GM21723 (cell line): ENCODE data around the gene SBSN.

Experiments
- ATAC-seq: cut with Tn5 transposase; IDR thresholded peaks from one replicate; pipeline ENCODE4 v1.9.1; 2021; ENCODE audit warnings: mild to moderate bottlenecking, moderate library complexity; ENCODE audit not compliant: unreplicated experiment

The SBSN gene

DNA sequence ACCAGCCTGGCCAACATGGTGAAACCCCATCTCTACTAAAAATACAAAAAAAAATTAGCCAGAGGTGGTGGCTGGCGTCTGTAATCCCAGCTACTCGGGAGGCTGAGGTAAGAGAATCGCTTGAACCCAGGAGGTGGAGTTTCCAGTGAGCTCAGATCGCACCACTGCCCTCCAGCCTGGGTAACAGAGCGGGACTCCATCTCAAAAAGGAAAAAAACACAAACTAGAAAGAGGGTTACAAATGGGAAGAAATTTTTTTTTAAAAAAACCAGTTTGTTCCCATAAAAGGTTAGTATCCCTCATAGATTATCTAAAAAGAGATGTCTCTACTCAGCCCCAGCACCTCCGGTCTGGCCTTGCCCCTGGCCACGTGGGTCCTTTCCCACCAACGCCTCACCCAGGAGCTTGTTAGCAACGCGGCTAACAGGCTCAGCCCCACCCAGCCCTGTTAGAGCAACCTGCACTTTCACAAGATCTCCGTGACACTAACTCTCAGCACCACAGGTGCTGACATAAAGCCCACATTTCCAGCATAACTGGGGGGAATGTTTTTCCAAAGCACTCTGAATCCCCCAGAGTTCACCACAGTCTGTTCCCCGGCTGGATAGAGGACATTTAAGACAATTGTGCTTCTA lies 19.0 kb downstream of the SBSN start:
- ATAC-seq = no peak

DNA sequence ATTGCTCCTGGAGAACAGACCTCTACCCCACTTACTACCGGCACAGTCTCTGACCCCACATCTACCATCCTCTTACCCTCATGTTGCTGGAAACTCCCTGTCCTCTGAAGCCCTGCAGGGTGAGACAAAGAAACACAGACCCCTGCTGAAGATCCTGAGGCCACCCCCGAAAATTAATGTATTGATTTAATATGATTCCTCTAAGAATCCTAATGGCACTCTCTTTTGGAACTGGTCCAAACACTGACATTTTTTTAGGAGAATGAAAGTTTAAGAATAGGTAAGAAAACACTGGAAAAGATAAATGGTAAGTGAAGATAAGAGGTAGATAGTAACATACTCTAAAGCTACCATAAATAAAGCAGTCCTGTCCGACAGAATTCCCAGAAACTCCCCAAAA lies 20.0 kb downstream of the SBSN start:
- ATAC-seq = no peak

DNA sequence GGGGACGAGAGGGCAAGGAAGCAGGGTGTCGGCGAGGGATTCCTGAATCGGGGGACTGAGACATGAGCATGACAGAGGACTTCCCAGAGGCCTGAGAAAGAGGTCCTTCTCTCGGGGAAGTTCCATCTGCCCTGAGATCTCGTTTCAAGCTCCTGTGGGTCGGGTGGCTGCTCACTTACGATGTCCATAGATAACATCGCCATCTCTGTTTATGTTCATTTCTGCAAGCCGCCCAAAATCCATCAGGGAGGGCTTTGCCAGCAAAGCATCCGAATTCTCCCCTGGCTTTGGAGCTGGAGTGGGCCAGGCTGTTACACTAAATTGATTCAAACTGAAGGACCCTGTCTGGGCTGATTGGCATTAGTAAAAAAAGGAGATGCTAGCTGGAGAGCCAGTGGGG lies 20.6 kb downstream of the SBSN start:
- no peak for ATAC-seq

DNA sequence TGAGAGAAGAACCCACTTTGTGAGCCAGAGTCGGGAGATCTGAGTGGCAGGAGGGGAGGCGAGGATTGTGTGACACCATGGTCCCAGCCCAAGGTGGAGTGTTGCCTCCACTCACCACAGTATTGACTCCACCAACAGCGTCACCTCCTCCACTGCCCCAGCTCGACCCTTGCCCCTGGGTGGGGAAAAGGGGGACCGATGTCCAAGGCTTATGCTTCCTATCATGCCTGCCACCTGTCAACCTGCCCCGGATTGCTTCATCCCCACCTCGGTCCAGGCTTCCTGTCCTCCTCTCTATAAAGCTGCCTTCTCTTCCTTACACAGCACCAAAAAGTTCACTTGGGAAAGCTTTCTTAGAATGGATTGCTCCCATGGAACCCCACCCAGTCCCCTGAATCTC lies 22.1 kb downstream of the SBSN start:
- no peak for ATAC-seq

DNA sequence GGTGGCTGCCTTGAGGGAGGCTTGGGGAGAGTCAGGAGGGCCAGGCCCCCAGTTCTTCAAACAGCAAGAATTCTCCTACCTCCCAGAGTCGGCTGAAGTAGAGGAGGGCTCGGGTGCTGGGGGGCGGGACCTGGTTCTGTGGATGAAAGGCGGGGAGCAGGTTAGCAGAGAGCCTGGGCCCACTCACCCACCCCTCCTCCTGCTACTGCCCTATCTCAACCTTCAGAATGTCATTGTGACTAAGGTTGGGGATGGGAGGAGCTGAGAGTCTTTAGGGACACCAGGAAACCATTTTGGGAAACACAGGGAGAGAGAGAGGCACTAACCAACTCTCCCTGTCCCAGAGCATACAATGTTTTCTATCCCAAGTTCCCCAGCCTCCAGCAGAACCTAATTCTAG lies 25.4 kb downstream of the SBSN start:
- ATAC-seq = no peak

DNA sequence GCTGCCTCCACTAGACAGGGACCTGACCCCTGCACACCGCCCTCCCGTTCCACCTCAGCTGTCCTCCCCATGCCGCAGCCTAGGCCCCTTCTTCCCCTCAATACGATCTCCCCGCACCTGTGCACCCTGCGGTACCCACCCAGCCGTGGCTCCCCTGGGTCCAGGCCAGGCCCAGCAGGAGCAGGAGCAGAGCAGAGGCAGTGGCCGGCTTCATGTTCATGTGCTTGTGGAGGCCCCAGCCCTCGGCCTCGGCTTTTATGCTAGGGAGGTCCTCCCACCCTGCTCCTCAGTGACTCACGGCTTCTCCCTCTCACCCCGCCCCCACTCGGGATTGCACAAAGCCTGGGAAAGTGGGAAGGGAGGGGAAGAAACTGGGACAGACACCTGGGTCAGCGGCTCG lies 26.4 kb downstream of the SBSN start:
- ATAC-seq = no peak

DNA sequence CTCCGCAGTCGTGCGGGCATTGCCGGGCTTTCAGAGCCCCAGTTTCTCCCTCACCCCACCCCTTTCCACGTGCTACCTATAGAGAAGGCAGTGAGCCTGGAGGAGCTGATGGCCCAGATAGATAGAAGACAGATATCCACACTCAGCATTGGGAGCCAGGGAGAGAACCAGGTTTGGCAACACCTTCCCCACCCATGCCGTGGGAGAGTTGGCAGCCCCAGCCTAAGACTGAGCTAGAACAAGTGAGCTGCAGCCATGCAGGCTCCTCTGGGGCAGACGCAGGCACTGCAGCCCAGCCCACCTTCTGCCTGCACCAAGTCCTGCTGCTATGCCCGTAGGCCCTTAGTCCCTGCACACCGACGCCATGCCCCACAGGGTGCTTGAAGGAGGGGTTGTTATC lies 27.5 kb downstream of the SBSN start:
- ATAC-seq = no peak

DNA sequence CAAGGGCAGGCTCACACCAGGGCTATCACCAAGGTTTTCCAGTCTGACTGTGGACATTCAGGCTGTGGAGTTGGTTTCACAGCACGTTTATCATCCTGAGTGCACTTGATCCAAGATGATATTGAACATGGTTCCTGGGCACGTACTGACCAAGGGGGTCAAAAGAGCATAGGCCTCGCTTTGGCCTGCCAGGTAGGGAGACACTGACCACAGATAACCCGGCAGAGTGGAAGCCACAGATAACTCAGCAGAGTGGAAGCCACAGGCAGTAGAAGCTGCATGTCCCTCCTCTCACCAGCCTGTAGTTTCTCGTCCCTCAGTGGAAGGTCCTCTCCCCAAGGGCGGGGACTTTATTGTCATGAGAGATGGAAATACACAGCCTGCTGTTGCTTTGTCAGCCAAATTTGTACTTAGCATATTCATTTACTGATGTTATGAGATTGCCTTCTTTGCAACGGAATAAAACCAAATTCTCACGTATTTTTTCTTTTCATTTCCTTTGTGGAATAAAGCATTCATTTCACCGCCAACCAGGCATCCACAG lies 29.1 kb downstream of the SBSN start:
- ATAC-seq = no peak

DNA sequence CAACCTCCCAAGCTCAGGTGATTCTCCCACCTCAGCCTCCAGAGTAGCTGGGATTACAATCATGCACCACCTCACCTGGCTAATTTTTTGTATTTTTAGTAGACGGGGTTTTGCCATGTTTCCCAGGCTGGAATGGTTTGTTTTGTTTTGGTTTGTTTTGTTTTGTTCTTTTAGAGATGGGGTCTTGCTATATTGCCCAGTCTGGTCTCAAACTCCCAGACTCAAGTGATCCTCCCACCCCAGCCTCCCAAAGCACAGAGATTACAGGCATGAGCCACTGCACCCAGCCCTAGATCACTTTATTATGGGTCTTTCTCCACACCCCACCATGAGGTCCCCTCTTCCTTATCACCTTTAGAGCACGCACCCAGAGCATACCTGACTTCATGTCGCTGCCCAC lies 29.9 kb downstream of the SBSN start:
- no peak for ATAC-seq

DNA sequence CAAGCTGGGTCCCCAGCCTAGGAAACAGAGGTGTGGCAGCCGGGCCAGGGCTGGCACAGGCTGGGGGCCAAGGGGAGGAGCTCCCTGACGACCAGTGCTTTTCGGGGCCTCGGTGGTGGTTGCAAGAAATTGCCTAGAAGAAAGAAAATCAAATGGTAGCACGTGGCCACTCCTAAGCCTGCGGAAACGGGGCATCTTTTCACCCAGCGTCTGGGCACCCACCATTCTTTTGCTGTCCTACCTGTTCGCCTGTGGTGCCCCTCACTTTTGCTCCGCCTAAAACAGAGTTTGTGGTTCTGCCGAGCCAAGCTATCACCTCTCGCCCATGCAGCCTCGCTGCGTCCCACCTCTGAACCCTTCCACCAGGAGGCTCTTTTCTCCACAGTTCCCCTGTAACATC lies 30.7 kb downstream of the SBSN start:
- no peak for ATAC-seq

DNA sequence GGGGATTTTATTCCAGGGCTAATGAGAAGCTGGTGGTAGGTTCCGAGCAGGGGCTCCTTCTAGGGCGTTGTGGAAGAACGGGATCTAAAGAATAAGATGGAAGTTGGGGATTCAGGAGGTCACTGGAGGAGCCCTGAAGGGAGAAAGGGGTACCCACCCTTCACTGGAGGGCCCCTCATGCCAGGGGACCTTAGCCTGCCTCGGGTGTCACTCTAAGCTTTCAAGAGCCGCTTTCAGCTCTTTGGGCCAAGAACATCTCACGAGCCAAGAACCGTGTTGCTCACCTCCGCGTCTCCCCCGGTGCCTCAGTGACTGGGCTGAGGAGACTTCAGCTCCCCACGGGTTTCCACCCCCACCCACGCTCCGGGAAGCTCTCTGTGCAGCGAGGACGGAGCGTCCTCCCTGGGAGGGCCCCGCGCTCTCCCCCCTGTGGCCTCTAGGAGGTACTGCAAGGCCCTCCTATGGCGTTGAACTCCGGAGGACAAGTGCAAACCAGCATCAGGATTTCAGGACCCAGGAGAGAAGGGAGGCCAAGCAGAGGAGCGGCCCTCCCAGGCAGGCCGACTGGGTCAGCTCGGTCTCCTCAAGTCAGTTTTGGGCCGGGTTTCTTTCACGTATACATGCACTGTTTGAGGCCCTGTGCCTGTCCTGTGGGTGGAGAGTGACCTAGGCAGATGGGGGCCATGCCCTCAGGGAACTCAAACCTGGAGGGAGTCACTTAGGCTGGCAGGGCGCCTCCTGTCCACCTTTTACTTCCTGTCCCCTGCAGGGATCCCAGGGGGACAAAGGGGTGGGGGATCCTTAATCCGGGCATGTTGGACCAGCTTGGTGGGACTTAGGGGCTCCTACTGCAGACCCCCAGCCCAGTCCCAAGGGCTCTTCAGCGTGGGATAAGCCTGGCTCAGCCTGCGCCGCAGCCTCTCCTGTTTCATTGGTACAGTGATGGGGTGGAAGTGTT lies 32.7 kb downstream of the SBSN start:
- ATAC-seq = no peak

DNA sequence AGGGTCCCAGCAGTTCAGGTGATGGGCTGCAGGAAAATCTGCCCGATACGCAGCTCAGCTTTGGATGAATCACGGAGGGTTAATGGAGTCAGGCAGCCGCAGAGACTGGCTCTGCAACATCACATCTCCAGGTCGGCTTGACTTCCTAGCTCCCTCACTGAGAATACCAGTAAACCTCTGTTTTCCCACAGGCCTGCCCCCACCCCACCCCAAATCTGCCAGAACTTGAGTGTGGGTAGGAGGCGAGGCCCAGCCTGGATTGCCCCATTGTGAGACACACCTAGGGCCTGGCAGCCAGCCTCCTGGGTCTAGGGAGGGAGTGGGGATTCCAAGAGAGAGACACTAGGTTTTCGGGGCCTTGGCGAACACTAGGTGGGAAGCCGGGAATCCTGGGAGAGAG lies 34.1 kb downstream of the SBSN start:
- no peak for ATAC-seq

DNA sequence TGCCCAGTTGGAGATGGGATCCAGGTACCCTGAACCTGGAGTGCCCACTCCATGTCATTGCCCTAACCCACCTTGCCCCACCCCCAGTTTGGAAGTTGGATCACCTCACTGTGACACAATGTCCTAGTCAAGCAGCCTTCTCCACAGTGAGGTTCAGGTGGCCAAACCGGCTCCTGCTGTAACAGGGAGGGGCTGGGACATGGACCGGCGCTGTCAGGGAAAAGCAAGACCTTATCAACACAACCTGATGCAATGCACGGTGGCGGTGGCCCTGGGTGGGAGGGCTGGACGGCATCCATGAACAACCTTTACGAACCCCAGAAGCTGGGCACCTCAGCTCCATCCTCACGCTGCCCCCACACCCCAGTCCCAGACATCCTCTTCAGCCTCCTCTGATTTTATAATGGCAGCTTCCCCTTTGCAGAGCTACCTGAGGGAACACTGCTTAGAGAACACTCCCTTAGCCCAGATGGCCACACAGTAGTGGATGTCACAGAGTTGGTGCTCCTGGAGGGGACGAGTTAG lies 36.2 kb downstream of the SBSN start:
- ATAC-seq = no peak

DNA sequence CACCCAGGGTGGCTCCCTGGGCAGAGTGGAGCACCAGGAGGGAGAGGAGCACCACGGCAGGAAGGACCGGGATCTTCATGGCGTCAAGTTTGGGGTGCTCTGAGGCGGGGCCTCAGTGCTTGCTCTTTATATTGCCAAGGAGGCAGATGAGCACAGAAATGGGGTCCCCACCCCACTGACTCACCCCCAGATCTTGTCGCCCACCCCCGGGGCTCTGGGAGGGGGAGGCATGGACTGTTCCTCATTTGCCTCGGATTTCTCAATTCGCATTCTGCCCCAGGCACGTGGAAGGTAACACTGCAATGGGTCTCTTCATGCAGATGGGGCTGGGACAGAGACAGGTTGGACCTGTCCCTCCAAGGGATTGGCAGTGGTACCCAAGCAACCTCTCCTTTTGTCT lies 37.7 kb downstream of the SBSN start, which contains the start of gene KRTDAP:
KRTDAP (minus strand) TSS at position 101 of the 400 bp plus-strand sequence; CDS start at position 79, 22 bp downstream.
- no peak for ATAC-seq

DNA sequence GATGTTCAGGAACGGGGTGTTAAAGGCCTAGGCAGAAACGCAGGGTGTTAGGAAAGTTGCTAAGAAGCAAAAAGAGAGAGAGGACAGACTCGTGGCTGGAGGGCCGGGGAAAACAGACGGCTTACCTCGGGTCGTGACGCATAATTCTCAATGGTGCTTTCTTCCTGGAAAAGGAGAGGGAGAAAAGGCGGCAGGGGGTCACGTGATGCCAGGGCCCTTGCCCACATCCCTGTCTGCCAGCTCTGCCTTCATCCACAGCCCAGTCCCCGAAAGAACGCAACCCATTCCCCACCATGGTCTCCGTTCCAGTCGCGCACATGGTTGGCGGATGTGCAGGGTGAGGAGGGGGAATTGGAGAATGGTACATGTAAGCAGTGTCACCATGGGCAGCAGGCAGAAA lies 39.4 kb downstream of the SBSN start:
- no peak for ATAC-seq

DNA sequence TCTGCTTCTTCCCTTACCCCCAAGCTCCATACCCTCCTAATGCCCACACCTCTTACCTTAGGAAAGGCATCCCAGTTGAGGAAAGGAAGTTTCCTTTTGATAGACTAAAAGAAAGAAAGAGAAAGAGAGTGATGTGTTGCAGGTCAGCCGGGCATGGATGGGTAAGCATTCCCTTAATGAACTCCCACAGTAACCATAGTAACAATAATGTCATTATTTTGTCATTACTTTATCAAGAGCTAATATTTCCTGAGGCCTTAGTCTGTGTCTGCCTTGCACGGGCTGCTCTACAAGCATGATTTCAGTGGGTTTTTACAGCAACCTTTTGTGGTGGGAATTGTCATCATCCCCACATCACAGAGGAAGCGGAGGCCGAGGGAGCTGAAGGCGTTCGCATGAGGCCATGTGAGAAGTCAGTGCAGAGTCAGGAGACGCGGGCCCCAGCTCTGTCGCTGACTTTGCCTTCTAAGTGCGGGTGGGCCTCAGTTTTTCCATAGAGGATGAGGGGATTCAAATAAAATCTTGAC lies 40.4 kb downstream of the SBSN start:
- ATAC-seq = no peak

DNA sequence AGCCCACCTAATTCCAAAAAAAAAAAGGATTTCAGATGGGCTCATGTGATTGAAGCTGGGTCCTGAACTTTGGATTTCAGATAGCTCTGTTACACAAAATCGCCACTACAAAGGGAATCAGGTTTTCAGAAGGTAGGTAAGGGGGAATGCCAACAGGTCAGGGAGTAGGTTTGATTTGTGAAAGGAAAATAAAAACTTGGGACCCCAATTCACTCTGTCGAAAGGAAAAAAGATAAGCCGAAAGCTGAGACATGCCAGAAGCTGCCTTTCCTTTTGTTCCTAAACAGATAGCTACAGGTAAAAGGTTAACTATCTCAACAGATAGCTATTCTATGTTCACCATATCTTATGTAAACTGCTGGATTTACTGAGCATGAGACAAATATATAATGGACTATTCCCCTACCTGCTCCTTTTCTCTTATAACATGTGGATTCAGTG lies 41.8 kb downstream of the SBSN start:
- ATAC-seq = no peak

DNA sequence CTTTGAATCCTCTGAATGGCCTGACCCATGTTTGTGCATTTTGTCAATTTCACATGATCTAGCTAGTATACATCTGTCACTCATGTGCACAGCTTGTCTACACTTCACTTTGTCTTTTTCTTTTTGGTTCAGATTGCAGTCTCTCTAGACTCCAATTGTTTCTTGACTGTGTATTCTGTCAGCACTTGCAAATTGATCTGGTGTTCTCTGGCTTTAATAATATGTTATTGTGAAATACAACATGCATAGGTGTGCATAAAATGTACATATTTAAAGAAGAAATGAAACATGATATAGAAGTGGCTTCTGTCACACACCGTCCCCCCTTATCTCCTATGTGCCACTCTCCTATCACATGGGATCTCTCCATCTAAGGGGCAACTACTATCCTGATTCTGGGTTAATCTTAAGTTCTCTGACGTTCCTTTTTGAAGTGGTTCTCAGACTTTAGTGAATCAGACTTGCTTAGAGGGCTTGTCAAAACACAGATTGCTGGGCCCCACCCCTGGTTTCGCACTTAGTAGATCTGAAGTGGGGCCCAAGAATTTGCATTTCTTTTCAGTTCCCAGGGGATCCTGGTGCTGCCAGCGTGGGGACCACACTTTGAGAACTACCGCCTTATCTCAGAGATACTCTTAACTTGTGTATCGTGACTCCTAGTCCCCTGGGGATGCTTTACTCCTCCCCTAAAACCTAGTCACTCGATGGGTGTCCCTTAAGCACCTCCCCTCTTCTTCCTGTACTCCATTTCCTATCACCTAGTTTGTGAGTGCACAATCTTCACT lies 43.7 kb downstream of the SBSN start:
- ATAC-seq = peak; percentile 77

DNA sequence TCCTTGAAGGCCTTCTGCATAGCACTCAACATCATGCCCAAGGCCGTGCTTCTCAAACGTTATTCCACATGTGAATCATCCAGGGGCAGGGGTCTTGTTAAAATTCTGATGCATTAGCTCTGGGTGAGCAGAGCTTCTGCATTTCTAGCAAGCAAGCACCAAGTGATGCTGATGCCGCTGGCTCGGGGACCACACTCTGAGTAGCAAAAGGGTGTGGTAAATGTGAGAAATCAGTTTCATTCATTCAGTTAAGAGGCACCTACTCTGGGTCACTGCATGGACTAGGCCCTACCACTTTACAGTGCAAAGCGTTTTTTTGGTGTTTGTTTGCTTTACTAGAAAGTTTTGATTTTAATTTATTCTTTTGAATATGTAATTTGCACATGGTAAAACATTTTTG lies 45.0 kb downstream of the SBSN start:
- ATAC-seq = no peak

DNA sequence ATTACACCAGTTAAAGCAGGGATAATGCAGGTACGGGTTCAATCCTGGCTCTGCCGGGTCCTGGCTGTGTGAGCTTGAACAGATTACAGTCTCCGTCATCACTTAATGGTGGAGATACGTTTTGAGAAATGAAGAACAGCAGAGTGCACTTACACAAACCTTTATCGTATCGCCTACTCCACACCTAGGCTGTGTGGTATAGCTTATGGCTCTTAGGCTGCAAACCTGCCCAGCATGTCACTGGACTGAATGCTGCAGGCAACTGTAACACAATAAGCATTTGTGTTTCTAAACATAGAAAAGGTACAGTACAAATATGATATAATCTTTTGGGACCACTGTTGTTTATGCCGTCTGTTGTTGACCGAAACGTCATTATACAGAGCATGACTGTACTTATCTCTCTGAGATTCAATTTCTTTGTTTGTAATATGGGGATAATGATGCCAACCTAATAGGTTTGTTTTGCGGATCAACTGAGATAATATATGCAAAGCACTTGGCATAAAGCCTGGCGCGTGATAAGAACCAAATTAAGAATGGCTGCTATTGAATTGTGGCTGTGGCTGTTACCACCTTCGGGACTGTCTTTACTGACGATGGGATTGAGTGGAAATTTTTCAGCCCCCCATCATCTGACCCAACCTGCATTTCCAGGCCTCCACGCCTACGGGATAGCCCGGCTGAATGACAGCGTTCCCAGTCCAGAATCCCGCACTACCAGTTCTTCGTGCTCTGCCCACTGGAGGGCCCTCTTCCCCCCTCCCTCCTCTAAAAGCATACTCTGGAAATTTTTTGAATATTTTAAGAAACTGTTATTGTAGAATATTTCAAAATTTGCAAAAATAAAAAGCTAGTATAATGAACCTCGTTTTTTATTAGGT lies 49.1 kb downstream of the SBSN start:
- no peak for ATAC-seq
